Mesendoderm (in vitro differentiated cells): ENCODE measurements around the gene PAQR5.

Experiments
- DNase-seq: peaks from one replicate; pipeline ENCODE4 v3.0.0; 2013
- H2AK5ac ChIP-seq: 2 replicates; pipeline ENCODE4 v1.6.1; 2013; ENCODE audit warnings: low read length, inconsistent platforms
- H2BK120ac ChIP-seq: 2 replicates; pipeline ENCODE4 v1.6.1; 2013; ENCODE audit warnings: low read depth, mild to moderate bottlenecking, low read length, moderate library complexity, mixed read lengths
- H2BK15ac ChIP-seq: replicated peaks from 2 replicates; pipeline ENCODE4 v1.6.1; 2013; ENCODE audit warnings: low read depth, mild to moderate bottlenecking, moderate library complexity
- H2BK5ac ChIP-seq: 2 replicates; pipeline ENCODE4 v1.6.1; 2013; ENCODE audit warnings: low read length, inconsistent platforms
- H3K18ac ChIP-seq: 2 replicates; pipeline ENCODE4 v1.6.1; 2013; ENCODE audit warnings: mild to moderate bottlenecking, low read length, mixed read lengths
- H3K23ac ChIP-seq: one replicate; pipeline ENCODE4 v1.6.1; 2013; ENCODE audit warnings: low read length
- H3K27ac ChIP-seq: 2 replicates; pipeline ENCODE4 v1.5.1; 2013; ENCODE audit warnings: low read depth, mild to moderate bottlenecking, inconsistent platforms, low read length, moderate library complexity
- H3K27me3 ChIP-seq: 2 replicates; pipeline ENCODE4 v1.6.1; 2013; ENCODE audit warnings: low read length, control low read depth, mild to moderate bottlenecking, inconsistent platforms; ENCODE audit not compliant: insufficient read depth, poor library complexity
- H3K36me3 ChIP-seq: 2 replicates; pipeline ENCODE4 v1.6.1; 2013; ENCODE audit warnings: low read length, inconsistent platforms; ENCODE audit not compliant: control insufficient read depth, insufficient read depth
- H3K4ac ChIP-seq: one replicate; pipeline ENCODE4 v1.6.1; 2013; ENCODE audit warnings: low read depth, mild to moderate bottlenecking, low read length, moderate library complexity
- H3K4me1 ChIP-seq: 2 replicates; pipeline ENCODE4 v1.6.1; 2013; ENCODE audit warnings: low read depth, low read length, inconsistent platforms; ENCODE audit not compliant: control insufficient read depth
- H3K4me2 ChIP-seq: 2 replicates; pipeline ENCODE4 v1.6.1; 2013; ENCODE audit warnings: low read length
- H3K4me3 ChIP-seq: 2 replicates; pipeline ENCODE4 v1.5.1; 2013; ENCODE audit warnings: mild to moderate bottlenecking, low read length
- H3K56ac ChIP-seq: one replicate; pipeline ENCODE4 v1.6.1; 2013; ENCODE audit warnings: low read length
- H3K79me1 ChIP-seq: 2 replicates; pipeline ENCODE4 v1.6.1; 2013; ENCODE audit warnings: low read length, inconsistent platforms
- H3K79me2 ChIP-seq: 2 replicates; pipeline ENCODE4 v1.6.1; 2013; ENCODE audit warnings: mild to moderate bottlenecking, low read length; ENCODE audit not compliant: control insufficient read depth, insufficient read depth
- H3K9ac ChIP-seq: 2 replicates; pipeline ENCODE4 v1.6.1; 2013; ENCODE audit warnings: low read length, inconsistent platforms
- H4K5ac ChIP-seq: one replicate; pipeline ENCODE4 v1.6.1; 2013; ENCODE audit warnings: low read length
- H4K8ac ChIP-seq: one replicate; pipeline ENCODE4 v1.6.1; 2013; ENCODE audit warnings: low read depth, mild to moderate bottlenecking, control low read depth, low read length, moderate library complexity
- WGBS: extraction: QIAGEN DNeasy Blood & Tissue Kit; methylation state at CpG from one replicate; pipeline ENCODE4 v1.1.7; 2013; ENCODE audit warnings: low lambda C conversion rate, missing lambda C conversion rate; ENCODE audit not compliant: insufficient coverage; ENCODE audit errors: extremely low coverage; 5-methylcytosine and 5-hydroxymethylcytosine counted together

Gene PAQR5

GRCh38 chr15:69319384-69320375 is 21.0 kb downstream of the PAQR5 start:
- H4K8ac ChIP-seq = no peak overlapping the region
- no peak overlapping the region for H3K4me3 ChIP-seq
- H2BK15ac ChIP-seq = no peak overlapping the region
- H3K4me2 ChIP-seq = no peak overlapping the region
- H3K79me1 ChIP-seq = no peaks in the 10 kb centered on the region
- H3K4ac ChIP-seq = no peak overlapping the region
- H3K23ac ChIP-seq = no peak overlapping the region
- no CpG with 5 or more reads among the region's 19 CpGs for WGBS
- no peak overlapping the region for H2AK5ac ChIP-seq
- no peak overlapping the region for H3K18ac ChIP-seq
- no peaks in the 10 kb centered on the region for H3K36me3 ChIP-seq
- DNase-seq = peak; percentile 36
- H2BK120ac ChIP-seq = no peak overlapping the region
- H2BK5ac ChIP-seq = no peak overlapping the region
- H3K9ac ChIP-seq = no peak overlapping the region
- H3K27me3 ChIP-seq = no peaks in the 10 kb centered on the region
- no peak overlapping the region for H3K27ac ChIP-seq
- H3K4me1 ChIP-seq = no peaks in the 10 kb centered on the region
- H4K5ac ChIP-seq = no peak overlapping the region
- no peaks in the 10 kb centered on the region for H3K79me2 ChIP-seq
- H3K56ac ChIP-seq = no peak overlapping the region

DNA sequence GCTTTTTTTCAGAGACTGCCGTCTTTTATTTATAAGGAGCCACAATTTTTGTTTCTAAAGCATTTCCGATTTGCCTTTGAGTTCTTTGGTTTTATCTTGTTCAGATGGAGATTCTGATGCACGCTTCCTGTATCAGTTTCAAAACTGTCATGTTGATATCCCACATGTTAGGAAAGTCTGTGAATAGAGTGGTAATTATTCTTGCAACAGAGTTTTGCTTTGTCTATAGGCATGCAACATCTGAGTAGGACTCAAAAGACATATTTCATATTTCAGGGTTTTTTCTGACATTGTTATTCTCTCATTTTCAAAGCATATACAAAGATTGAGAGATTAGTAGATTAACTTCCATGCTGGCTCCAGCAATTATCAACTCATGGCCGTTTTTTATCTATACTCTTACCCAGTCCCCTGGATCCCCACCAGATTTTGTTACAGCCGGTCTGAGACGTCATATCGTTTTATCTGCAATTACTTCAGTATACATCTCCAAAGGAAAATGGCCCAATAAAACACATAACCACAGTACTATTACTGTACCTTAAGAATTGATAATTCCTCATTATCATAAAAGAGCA is 22.4 kb downstream of the PAQR5 start:
- no peaks in the 10 kb centered on the region for H3K79me1 ChIP-seq
- H3K79me2 ChIP-seq = no peaks in the 10 kb centered on the region
- no peak for DNase-seq
- no peak overlapping the region for H2BK15ac ChIP-seq
- no peak overlapping the region for H4K5ac ChIP-seq
- no peak overlapping the region for H3K18ac ChIP-seq
- no peak overlapping the region for H3K56ac ChIP-seq
- no peak overlapping the region for H3K9ac ChIP-seq
- no peaks in the 10 kb centered on the region for H3K36me3 ChIP-seq
- H2BK120ac ChIP-seq = no peak overlapping the region
- no CpG with 5 or more reads among the region's 7 CpGs for WGBS
- H3K27me3 ChIP-seq = no peaks in the 10 kb centered on the region
- no peak overlapping the region for H2BK5ac ChIP-seq
- H2AK5ac ChIP-seq = no peak overlapping the region
- H4K8ac ChIP-seq = no peak overlapping the region
- no peak overlapping the region for H3K4me3 ChIP-seq
- no peaks in the 10 kb centered on the region for H3K4me1 ChIP-seq
- H3K27ac ChIP-seq = no peak overlapping the region
- H3K4ac ChIP-seq = no peak overlapping the region
- H3K23ac ChIP-seq = no peak overlapping the region
- H3K4me2 ChIP-seq = no peak overlapping the region

DNA sequence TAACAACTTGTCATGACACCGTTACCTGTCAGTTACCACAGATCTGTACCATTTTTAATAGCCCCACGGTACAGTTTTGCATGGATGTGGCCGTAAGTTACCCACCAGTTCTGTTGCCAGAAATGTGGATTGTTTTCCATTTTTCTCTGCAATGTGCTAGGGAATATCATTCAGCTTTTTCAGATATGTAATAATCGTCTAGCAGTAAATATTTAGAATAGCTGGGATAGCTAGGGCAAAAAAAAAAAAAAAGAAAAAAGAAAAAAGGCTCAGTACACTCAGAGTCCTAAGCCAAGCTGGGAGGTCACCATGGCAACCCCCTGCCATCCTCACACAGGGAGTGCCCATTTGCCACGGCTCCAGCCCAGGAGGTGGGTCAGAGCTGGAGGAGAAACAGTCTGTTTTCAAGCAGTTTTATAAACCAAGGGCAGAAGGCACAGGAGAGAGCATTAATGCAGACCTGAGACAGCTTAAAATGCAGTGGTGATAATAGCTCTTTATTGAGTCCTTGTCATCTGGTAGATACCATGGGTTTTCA is 25.2 kb downstream of the PAQR5 start:
- H2AK5ac ChIP-seq = no peak overlapping the region
- H3K27me3 ChIP-seq = no peaks in the 10 kb centered on the region
- H3K4me2 ChIP-seq = no peak overlapping the region
- no peak overlapping the region for H3K9ac ChIP-seq
- H3K27ac ChIP-seq = no peak overlapping the region
- H3K79me1 ChIP-seq = no peaks in the 10 kb centered on the region
- H3K36me3 ChIP-seq = no peaks in the 10 kb centered on the region
- no peak overlapping the region for H4K8ac ChIP-seq
- no peaks in the 10 kb centered on the region for H3K4me1 ChIP-seq
- H3K56ac ChIP-seq = no peak overlapping the region
- H3K18ac ChIP-seq = no peak overlapping the region
- WGBS = no CpG with 5 or more reads among the region's 5 CpGs
- H3K4me3 ChIP-seq = no peak overlapping the region
- H2BK15ac ChIP-seq = no peak overlapping the region
- H2BK120ac ChIP-seq = no peak overlapping the region
- no peak overlapping the region for H3K23ac ChIP-seq
- H2BK5ac ChIP-seq = no peak overlapping the region
- no peak overlapping the region for H3K4ac ChIP-seq
- H4K5ac ChIP-seq = no peak overlapping the region
- no peak for DNase-seq
- no peaks in the 10 kb centered on the region for H3K79me2 ChIP-seq

- Histone ChIP-seq H3K36me3 (no peaks in the 10 kb centered on the region), H2AK5ac (no peak overlapping the region), H2BK120ac (no peak overlapping the region), H3K79me1 (no peaks in the 10 kb centered on the region), H3K4me1 (no peaks in the 10 kb centered on the region), H3K9ac (no peak overlapping the region), H2BK15ac (no peak overlapping the region), H3K56ac (no peak overlapping the region), H2BK5ac (no peak overlapping the region), H4K8ac (no peak overlapping the region), H3K4me2 (no peak overlapping the region), H3K27ac (no peak overlapping the region), H3K79me2 (no peaks in the 10 kb centered on the region), H3K4me3 (no peak overlapping the region), H3K4ac (no peak overlapping the region), H3K23ac (no peak overlapping the region), H3K27me3 (no peaks in the 10 kb centered on the region), H3K18ac (no peak overlapping the region), H4K5ac (no peak overlapping the region)
- no peak for DNase-seq
- WGBS = no CpG with 5 or more reads among the region's 5 CpGs
Measured at GRCh38 chr15:69324565-69324964, 25.9 kb downstream of the PAQR5 start.

- Histone ChIP-seq H3K79me1 (no peaks in the 10 kb centered on the region), H3K79me2 (no peaks in the 10 kb centered on the region), H3K9ac (no peak overlapping the region), H3K27me3 (no peaks in the 10 kb centered on the region), H2BK5ac (no peak overlapping the region), H2BK120ac (no peak overlapping the region), H4K8ac (no peak overlapping the region), H3K27ac (no peak overlapping the region), H3K23ac (no peak overlapping the region), H3K4me2 (no peak overlapping the region), H3K4ac (no peak overlapping the region), H3K4me3 (no peak overlapping the region), H2AK5ac (no peak overlapping the region), H3K56ac (no peak overlapping the region), H4K5ac (no peak overlapping the region), H3K4me1 (no peaks in the 10 kb centered on the region), H3K36me3 (no peaks in the 10 kb centered on the region), H2BK15ac (no peak overlapping the region), H3K18ac (no peak overlapping the region)
- DNase-seq = no peak
- WGBS = no CpG with 5 or more reads among the region's 7 CpGs
Measured at GRCh38 chr15:69325456-69325971, 26.8 kb downstream of the PAQR5 start.
